Smooth muscle cell (in vitro differentiated cells): ENCODE results near the gene PAK2. TPM values are rescaled to one million over a fixed set of nuclear protein-coding genes. Genes with fewer than 3 reads are reported as not detected.

ENCODE experiments used
- DNase-seq: peaks from one replicate; lab custom pipeline; 2025; ENCODE audit not compliant: unreplicated experiment; lab: John Stamatoyannopoulos, UW
- H2AFZ ChIP-seq: fragments of 200-600 bp; sonication (generic); 2 replicates; pipeline ENCODE4 v1.6.0; 2016; ENCODE audit warnings: antibody characterized with exemption, low read depth, mild to moderate bottlenecking
- H3F3A ChIP-seq: fragments of 200-600 bp; sonication (generic); 2 replicates; pipeline ENCODE4 v1.6.0; 2017; ENCODE audit warnings: antibody characterized with exemption, low read depth
- H3K27ac ChIP-seq: fragments of 200-600 bp; sonication (generic); 2 replicates; pipeline ENCODE4 v1.5.1; 2016; ENCODE audit warnings: low read depth, mild to moderate bottlenecking
- H3K27me3 ChIP-seq: fragments of 200-600 bp; sonication (generic); 2 replicates; pipeline ENCODE4 v1.6.1; 2016; ENCODE audit warnings: low read depth, mild to moderate bottlenecking
- H3K36me3 ChIP-seq: fragments of 200-600 bp; sonication (generic); 2 replicates; pipeline ENCODE4 v1.5.1; 2016; ENCODE audit warnings: low read depth
- H3K4me1 ChIP-seq: fragments of 200-600 bp; sonication (generic); 2 replicates; pipeline ENCODE4 v1.5.1; 2016; ENCODE audit warnings: low read depth
- H3K4me2 ChIP-seq: fragments of 200-600 bp; sonication (generic); 2 replicates; pipeline ENCODE4 v1.6.0; 2016; ENCODE audit warnings: mild to moderate bottlenecking
- H3K4me3 ChIP-seq: fragments of 200-600 bp; sonication (generic); 2 replicates; pipeline ENCODE4 v1.5.1; 2016; ENCODE audit warnings: mild to moderate bottlenecking
- H3K79me2 ChIP-seq: fragments of 200-600 bp; sonication (generic); 2 replicates; pipeline ENCODE4 v1.6.0; 2016; ENCODE audit warnings: low read depth, mild to moderate bottlenecking
- H3K9ac ChIP-seq: fragments of 200-600 bp; sonication (generic); 2 replicates; pipeline ENCODE4 v1.6.0; 2016; ENCODE audit warnings: low read depth
- H3K9me3 ChIP-seq: fragments of 200-600 bp; sonication (generic); replicated peaks from 2 replicates; pipeline ENCODE4 v1.5.1; 2016; ENCODE audit warnings: low read depth
- H4K20me1 ChIP-seq: fragments of 200-600 bp; sonication (generic); 2 replicates; pipeline ENCODE4 v1.6.0; 2016; ENCODE audit warnings: low read depth
- CTCF ChIP-seq: fragments of 200-600 bp; sonication (generic); IDR thresholded peaks from 2 replicates; pipeline ENCODE4 v1.5.1; 2017; ENCODE audit warnings: borderline replicate concordance, mild to moderate bottlenecking, antibody characterized with exemption; ENCODE audit not compliant: insufficient read depth, poor library complexity, severe bottlenecking
- WGBS: methylation state at CpG from one replicate; pipeline ENCODE4 v1.1.7; 2016; ENCODE audit warnings: low lambda C conversion rate; 5-methylcytosine and 5-hydroxymethylcytosine counted together
- polyA plus RNA-seq: library from polyadenylated mRNA; unstranded; fragments of >200 nt; fragmentation: Nextera tagmentation; extraction: Ambion mirVana; gene quantifications from 2 replicates; pipeline ENCODE4 v1.2.1, GENCODE V29; 2016
- total RNA-seq: library from RNA; depleted of rRNA; stranded (reverse); fragments of >200 nt; gene quantifications from 2 replicates; pipeline ENCODE4 v1.2.3, GENCODE V29; 2014

Gene PAK2
- total and polyA plus RNA-seq, 2 experiments from 2014 or later: 20.6 to 98.4 TPM

GRCh38 chr3:196771067-196771466, 31.4 kb downstream of the PAK2 start:
- Histone ChIP-seq H3F3A (peaks cover 10% of the 10 kb centered on the region), H3K4me3 (no peak overlapping the region), H3K36me3 (no peaks in the 10 kb centered on the region), H3K79me2 (peaks cover 98% of the 10 kb centered on the region), H3K9ac (no peak overlapping the region), H3K27ac (no peak overlapping the region), H3K4me2 (no peak overlapping the region), H2AFZ (no peak overlapping the region), H3K4me1 (peaks cover 21% of the 10 kb centered on the region), H3K9me3 (no peaks in the 10 kb centered on the region), H3K27me3 (no peaks in the 10 kb centered on the region), H4K20me1 (peaks cover 90% of the 10 kb centered on the region)
- WGBS: 100% methylated on average over 1 of the region's 1 CpG
- no peak for TF ChIP-seq CTCF
- no peak for DNase-seq

GRCh38 chr3:196772102-196772501, 32.4 kb downstream of the PAK2 start:
- no peaks in the 10 kb centered on the region for H3K27me3 ChIP-seq
- H3K79me2 ChIP-seq: peaks cover 96% of the 10 kb centered on the region
- H3K4me2 ChIP-seq: peak overlapping the region; percentile 13
- 56% methylated on average over 4 of the region's 4 CpGs for WGBS
- no peak overlapping the region for H2AFZ ChIP-seq
- no peaks in the 10 kb centered on the region for H3K9me3 ChIP-seq
- peaks cover 21% of the 10 kb centered on the region for H3K4me1 ChIP-seq
- no peak overlapping the region for H3K4me3 ChIP-seq
- no peaks in the 10 kb centered on the region for H3K36me3 ChIP-seq
- DNase-seq: no peak
- H3F3A ChIP-seq: peaks cover 10% of the 10 kb centered on the region
- TF ChIP-seq CTCF: no peak
- H3K9ac ChIP-seq: no peak overlapping the region
- peaks cover 90% of the 10 kb centered on the region for H4K20me1 ChIP-seq
- peak overlapping the region; percentile 76 for H3K27ac ChIP-seq

- H3K27ac ChIP-seq: peak overlapping the region; percentile 76
- H3K9me3 ChIP-seq: no peaks in the 10 kb centered on the region
- no peaks in the 10 kb centered on the region for H3K36me3 ChIP-seq
- no peaks in the 10 kb centered on the region for H3K27me3 ChIP-seq
- H2AFZ ChIP-seq: no peak overlapping the region
- no peak for DNase-seq
- H3K4me3 ChIP-seq: no peak overlapping the region
- H3K4me1 ChIP-seq: peaks cover 21% of the 10 kb centered on the region
- H4K20me1 ChIP-seq: peaks cover 90% of the 10 kb centered on the region
- H3K79me2 ChIP-seq: peaks cover 96% of the 10 kb centered on the region
- no peak for TF ChIP-seq CTCF
- 51% methylated on average over 6 of the region's 6 CpGs for WGBS
- no peak overlapping the region for H3K9ac ChIP-seq
- peaks cover 10% of the 10 kb centered on the region for H3F3A ChIP-seq
- H3K4me2 ChIP-seq: peak overlapping the region; percentile 13
Measured at GRCh38 chr3:196772897-196773296, 33.2 kb downstream of the PAK2 start.

- H3F3A ChIP-seq: peaks cover 20% of the 10 kb centered on the region
- peaks cover 21% of the 10 kb centered on the region for H3K4me1 ChIP-seq
- peak overlapping the region; percentile 76 for H3K27ac ChIP-seq
- H4K20me1 ChIP-seq: peaks cover 93% of the 10 kb centered on the region
- no peaks in the 10 kb centered on the region for H3K36me3 ChIP-seq
- H3K79me2 ChIP-seq: peaks cover 84% of the 10 kb centered on the region
- H3K4me3 ChIP-seq: no peak overlapping the region
- DNase-seq: no peak
- peak overlapping the region; percentile 17 for H3K9ac ChIP-seq
- 46% methylated on average over 5 of the region's 5 CpGs for whole genome bisulfite sequencing
- no peaks in the 10 kb centered on the region for H3K27me3 ChIP-seq
- peak overlapping the region; percentile 49 for H3K4me2 ChIP-seq
- TF ChIP-seq CTCF: no peak
- H2AFZ ChIP-seq: no peak overlapping the region
- H3K9me3 ChIP-seq: no peaks in the 10 kb centered on the region
Measured at GRCh38 chr3:196774191-196774820, 34.6 kb downstream of the PAK2 start.
